ENCODE results near the gene MTMR1.

Gene MTMR1

GRCh38 chrX:150763810-150764209, 70.6 kb downstream of the MTMR1 start:
- no peak for DNase-seq

DNA sequence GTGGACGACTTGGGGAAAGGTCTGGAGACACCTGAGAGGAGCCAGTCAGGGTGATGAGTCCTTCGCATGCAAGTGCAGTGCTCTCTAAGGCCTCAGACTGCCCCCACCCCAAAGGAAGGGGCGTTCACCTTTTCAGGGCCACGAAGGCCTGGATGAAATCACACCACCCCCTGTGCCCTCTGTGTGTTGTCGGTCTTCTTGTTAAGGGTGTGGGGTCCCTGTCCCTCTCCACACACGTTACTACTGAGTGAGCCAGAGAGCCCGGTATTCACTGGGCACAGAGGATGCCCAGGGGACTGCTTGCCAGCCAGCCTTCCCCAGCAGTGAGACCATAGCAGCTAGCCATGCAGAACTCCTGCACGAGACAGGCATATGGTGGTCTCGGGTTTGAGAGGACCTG, 72.0 kb downstream of the MTMR1 start:
- DNase-seq: no peak

GRCh38 chrX:150765782-150766350, 72.7 kb downstream of the MTMR1 start:
- no peak for DNase-seq

DNA sequence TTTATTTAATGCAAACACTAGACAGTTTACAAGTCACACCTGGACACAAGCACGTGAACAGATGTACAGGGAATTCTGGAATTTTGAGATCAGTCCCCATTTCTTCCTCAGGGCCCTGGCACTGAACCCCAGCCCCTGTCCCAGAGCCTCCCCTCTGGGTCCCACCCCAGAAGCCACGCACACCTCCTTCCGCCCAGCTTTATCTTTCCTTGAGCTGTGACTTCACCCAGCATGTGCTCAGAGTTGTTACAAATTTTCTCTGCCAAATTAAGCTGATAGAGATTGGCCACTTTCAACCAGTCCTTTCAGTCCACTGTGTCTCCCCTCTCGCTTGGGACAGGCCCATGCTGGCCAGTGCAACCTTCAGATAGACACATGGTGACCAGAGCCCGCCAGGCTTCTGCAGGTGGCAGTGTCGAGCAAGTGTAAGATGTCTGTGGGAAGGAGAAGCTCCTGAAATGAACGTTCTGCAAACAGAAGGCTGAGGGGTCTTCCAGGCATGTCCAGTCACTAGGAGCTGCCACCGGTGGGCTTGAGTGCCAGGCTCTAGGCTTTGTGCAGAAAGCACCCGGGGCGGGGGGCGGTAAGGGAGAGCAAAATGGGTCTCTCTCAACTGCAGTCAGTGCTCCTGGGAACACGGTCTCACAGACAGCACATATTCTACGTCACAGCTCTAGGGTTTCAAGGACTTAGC, 73.3 kb downstream of the MTMR1 start:
- no peak for DNase-seq

DNA sequence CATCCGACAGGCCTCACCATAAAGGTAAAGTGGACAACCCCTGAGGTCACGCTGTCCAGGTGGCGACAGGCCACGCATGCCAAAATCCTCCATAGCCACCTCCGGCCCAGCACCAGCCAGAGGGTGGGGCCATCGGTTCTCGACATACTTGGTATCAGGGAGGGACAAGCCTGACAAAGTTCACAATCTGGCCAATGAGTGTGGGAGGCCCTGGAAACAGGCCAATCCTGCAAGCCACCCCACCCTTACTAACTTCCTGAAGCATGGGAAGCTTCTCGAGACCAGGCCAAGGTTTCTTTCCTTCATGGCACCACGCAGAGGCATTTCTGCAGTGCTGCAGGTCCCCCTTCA, 73.8 kb downstream of the MTMR1 start:
- no peak for DNase-seq

GRCh38 chrX:150767475-150768131, 74.4 kb downstream of the MTMR1 start:
- no peak for DNase-seq

- no peak for DNase-seq
Observed at GRCh38 chrX:150768132-150768485, 74.9 kb downstream of the MTMR1 start.

GRCh38 chrX:150768580-150769190, 75.5 kb downstream of the MTMR1 start:
- no peak for DNase-seq

DNA sequence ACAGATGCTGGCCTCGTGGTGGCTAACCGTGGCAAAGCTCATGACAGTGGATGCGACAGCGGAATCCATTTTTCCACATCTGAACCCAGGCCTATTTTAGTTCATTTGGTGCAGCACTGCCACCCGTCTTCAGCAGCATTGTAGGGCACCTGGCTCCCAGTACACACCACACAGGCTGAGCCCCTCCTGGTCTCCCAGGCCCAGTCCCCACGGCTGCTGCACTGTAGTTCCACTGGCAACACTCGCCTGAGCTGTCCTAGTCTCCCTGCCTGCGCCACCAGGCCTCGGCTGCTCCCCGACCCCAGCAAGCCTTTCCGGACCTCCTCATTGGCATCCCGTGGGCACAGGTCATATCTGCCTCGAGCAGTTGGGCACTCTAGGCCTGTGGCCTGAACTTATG, 76.2 kb downstream of the MTMR1 start:
- no peak for DNase-seq

- DNase-seq: no peak
Observed at GRCh38 chrX:150770623-150771022, 77.4 kb downstream of the MTMR1 start.

GRCh38 chrX:150771116-150771515, 77.9 kb downstream of the MTMR1 start:
- DNase-seq: no peak

GRCh38 chrX:150772150-150772970, 79.2 kb downstream of the MTMR1 start:
- DNase-seq: peak; percentile 47

GRCh38 chrX:150773117-150773516, 79.9 kb downstream of the MTMR1 start:
- DNase-seq: no peak

- DNase-seq: no peak
Observed at GRCh38 chrX:150773634-150774033, 80.4 kb downstream of the MTMR1 start.

DNA sequence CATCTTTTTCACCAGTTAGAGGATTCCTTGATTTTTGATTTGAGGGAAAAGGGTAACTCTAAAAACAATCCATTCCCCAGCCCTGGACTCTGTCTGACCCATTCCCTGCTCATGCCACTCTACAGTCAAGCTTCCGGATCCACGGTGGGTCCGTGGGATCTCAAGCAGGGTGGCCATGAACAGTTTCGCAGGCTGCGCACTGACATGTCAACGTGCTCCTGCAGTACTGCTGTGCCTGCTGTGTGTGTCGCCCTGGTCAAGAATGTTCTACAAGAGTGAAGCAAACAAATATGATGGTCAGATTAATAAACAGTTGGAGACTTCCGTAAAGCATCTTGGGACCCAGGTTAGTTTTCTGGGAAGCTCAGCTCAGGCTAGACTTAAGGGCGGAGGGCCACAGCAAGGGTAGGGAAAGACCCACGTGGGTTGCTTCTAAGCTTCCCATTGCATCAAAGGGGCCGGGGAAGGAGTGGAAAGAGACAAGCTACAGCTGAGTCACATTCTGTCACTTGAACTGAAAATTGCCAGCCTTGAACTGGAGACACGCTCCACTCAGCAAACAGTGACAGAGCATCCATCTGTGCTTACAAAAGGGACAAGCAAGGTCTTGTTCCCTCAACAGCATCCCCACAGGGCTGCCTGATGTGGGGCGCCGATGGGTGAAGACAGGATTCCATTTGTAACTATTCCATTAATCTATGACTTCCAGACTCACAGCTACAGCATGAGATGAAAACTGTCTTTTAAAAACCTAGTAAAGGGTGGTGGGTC, 81.8 kb downstream of the MTMR1 start:
- DNase-seq: no peak

DNA sequence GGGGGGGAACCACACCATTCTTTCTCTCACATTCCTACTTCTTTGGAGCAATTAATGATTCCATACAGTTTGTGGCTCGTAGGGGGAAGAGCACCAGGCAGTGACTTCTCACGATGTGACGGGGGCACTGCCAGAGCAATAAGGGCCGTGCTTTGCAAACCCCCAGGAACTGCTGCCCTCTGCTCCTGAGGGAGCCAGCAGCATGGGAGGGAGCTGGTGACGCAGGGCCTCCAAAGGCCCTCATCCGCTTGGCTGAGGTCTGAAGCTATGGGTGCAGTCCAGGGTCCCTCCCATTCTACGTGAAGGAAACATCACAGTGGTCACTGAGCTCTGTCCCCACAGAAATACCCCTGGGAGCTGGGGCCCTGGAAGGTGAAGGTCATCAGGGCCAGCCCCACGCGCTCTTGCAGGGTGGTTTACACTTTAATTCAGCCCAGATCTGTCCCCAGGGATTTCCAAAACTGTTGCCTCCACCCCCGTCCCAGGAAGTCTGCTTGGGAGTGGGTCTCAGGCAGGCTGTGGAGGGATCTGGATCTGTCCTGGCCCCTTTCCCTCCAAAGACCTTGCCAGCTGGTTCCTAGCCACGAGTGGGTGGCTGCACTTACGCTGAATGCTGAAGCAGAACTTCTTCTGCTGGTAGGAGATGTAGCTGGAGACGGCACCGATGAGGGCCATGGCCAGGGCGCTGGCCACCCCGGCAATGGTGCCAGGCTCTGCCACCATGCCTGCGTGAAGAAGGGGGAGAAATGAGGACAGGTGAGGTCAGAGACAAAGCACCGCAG, 82.6 kb downstream of the MTMR1 start:
- no peak for DNase-seq

DNA sequence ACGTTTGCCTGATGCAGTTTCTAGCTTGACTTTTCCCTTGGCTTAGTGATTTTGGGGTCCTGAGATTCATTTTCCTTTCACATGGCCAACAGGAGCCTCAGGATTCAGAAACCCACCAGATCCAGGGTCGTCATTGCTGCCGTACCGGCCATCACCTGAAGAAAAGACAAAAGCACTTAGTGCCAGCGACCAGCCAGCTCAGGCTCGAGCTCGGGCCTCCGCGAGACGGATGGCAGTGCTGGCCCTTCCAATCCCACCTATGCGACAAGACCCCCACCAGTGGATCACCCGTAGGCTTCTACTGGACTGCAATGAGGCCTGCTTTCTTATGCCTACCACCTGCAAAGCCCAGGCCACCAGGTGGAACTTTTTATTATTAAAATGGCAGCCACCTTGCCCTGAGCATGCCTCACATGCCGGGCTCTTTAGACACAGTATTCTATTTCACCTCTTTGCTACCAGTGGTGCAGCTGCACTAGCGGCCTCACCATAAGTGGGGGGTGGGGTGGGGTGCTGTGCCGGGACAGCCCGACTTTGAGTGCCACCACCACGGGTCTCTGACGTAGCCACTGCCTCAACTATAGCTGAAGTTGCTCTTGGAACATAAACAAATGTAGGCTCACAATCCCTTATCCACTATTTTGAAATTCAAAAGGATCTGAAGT, 84.3 kb downstream of the MTMR1 start:
- no peak for DNase-seq

GRCh38 chrX:150779385-150779784, 86.2 kb downstream of the MTMR1 start:
- no peak for DNase-seq

DNA sequence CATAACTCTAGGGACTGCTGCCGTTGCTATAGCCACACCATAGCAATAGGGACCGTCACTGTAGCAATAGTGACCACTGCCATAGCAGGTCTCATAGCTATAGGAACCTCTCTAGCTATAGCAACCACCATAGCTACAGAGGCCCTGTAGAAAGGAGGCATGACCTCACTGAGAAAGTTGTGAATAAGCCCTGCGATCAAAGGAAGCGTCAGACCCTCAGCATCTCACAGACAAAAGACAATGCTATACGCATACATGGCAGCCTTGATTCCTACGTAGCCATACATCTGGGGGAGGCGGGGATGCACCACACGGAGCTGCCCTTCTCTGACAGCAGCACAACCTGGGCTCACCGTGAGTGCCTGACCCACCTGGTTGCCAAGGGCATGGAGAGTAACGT, 88.5 kb downstream of the MTMR1 start:
- DNase-seq: no peak

DNA sequence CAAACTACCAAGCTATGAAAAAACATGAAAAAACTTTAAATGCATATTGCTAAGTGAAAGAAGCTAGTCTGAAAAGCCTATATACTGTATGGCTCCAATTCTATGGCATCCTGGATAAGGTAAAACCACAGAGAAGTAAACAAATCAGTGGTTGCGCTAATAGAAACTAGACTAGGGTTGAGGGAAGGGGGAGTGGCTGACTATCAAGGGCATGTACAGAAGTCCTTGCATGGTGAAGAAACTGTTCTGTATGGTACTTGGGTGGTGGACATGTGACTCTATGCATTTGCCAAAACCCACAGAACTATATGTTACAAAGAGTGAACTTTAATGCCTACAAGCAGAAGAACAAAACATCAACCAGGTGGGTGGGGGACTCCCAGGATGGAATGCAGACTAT, 96.8 kb downstream of the MTMR1 start:
- no peak for DNase-seq

- DNase-seq: no peak
Observed at GRCh38 chrX:150792949-150793527, 99.8 kb downstream of the MTMR1 start.

Data from activated effector memory CD4-positive, alpha-beta T cell treated with Interleukin-2 at 50 U/mL for 16 hours (primary cell).